ENCODE results near the gene TKT.
A peak's percentile ranks its signal among the peaks of the same experiment; 100 is the strongest.

The TKT gene

DNA sequence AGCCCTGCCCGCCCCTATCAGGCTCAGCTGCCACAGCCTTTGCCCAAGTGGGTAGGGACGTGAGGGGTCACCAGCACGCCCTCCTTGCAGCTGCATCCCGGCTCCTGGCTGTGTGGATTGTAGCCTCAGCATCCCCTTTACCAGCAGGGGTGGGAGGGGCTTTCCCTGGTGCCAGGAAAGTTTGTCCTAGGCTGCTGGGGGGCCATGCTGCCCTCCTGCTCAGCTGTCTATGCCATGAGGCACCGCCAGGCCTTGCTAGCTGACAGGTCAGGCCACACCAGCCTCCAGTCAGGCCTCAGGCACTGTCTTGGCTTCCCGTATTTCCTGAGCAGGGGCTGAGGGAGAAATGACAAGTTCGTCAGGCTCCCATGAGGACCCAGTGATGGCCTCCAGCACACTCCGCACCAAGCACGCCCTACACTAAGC lies 32.3 kb downstream of the TKT start:
- DNase-seq: no peak

DNA sequence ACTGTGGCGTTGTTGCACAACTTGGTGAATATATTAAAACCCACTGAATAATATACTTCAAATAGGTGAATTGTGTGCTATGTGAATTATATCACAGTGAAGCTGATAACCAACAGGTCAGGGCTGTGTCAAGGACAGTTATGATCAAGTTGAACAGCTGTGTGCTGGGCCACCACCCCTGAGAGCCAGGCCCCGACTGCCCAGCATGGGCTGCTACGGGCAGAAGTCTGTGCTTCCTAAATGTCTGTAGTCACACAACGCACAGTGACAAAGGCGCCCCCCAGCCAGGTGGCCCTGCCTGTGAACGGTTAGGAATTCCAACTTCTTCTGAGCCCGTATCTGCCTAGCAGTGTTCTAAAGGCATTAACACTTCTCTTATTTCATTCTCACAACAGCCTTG lies 32.8 kb downstream of the TKT start:
- DNase-seq: no peak

DNA sequence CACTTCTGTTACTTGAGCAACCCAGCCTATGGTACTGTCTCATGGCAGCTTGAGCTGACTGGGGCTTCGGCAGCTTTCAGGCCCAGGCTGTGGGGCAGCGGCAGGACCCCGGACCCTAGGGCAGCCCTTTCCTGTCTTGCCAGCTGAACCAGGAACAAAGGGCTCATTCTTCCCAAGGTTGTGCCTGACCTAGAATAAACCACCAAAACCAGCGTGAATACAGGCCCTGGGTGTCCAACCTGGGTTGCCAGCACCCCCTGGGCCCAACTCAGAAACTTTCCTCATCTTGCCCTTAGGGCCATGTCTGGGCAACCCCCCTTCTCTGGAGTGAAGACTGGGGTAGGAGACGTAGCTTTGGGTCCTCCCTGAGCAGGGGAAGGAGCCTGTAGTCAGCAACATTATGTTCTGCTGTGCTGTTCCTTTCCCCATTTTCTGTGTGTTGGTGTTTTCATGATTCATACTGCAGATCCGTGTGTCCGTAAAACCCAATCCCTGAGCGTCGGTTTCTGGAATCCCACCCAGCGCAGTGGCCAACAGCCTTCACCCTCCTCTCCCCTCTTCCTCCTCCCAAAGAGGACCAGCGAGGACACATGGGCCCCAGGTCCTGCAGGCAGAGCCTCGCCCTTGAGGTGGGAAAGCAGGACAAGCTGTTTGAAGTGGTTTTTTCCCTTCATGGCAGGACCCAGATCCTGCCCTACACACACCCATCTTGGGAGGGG lies 33.5 kb downstream of the TKT start:
- DNase-seq: no peak

DNA sequence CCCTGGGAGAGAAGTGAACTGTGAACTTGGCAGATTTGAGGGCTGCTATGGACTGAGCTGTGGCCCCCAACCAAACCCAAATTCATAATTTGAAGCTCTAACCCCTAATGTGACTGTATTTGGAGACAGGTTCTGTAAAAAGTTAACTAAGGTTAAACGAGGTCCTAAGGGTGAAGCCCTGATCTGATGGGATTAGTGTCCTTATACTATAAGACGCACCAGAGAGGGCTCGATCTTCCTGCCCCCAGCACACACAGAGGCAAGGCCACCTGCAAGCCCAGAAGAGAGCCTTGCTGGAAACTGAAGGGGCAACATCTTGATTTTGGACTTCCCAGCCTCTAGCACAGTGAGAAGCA lies 34.0 kb downstream of the TKT start:
- DNase-seq: no peak

DNA sequence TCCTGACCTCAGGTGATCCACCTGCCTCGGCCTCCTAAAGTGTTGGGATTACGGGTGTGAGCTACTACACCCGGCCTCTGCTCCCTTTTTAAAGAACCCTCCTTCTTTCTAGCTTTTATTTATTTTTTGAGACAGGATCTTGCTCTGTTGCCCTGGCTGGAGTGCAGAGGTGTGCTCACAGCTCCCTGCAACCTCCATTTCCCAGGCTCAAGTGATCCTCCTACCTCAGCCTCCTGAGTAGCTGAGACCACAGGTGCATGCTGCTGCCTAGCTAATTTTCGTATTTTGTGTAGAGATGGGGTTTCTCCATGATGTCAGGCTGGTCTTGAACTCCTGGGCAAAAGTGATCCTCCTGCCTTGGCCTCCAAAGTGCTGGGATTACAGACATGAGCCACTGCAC lies 34.5 kb downstream of the TKT start:
- DNase-seq: no peak

DNA sequence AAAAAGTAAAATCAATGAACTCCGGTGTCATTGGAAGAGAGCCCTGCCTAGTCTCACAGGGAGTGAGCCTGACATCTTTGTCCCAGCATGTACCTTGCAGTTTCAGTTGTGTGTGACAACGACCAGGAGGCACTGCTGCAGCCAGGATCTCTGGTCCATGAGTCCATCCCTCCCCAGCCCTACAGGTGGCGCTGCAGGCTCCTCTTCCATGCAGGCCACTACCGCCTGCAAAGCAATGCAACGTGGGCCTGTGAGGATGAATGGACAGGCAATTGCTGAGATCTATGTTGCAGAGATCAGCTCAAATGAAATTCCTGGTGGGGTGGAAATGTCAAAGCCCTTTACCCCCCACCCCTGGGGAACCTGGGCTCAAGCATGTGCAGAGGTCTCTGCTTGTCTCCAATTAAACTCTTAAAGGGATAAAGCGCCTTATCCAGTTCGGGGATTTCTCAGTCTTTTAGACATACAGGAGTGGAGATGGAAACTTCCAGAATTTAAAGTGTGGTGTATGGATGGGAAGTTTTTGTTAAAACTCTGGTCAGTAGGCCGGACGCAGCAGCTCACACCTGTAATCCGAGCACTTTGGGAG lies 35.8 kb downstream of the TKT start:
- DNase-seq: peak; percentile 29 to 64 (median 53)

DNA sequence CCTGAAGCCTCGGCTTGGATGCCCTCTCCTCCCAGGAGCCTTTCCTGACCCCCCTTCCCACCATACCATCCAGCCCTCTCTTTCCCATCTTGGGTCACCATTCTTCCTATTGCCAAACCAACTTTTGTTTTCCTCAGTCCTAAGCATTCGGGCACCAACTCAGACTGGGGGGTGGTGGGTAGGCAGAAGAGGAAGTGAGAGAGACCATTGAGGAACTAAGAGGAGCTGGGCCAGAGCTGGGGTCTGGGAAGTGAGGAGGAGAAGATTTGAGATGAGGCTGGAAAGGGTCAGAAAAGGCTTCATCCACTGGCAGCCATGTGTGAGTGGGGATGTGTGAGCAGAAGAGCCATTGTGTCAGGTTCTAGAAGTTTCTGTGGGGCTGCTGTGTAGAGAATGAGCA lies 37.7 kb downstream of the TKT start:
- DNase-seq: no peak

DNA sequence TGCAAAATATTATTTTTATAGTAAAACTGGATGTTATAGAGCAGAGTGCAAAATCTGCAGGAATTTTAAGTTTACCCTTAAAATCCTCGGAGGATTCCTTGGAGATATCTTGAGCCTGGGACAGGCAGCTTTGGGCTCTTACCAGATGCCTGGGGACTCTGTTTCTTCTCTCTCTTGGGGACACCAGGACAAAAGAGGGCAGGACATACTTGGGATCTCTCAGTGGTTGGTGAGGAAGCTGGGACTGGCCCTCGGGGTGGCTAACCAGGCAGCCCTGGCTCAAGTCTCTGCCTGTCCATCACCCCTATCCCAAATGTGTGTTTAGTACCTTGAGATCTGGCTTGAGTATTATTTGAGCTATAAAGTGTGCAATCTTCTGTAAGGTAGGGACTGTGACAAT lies 38.6 kb downstream of the TKT start:
- DNase-seq: no peak

DNA sequence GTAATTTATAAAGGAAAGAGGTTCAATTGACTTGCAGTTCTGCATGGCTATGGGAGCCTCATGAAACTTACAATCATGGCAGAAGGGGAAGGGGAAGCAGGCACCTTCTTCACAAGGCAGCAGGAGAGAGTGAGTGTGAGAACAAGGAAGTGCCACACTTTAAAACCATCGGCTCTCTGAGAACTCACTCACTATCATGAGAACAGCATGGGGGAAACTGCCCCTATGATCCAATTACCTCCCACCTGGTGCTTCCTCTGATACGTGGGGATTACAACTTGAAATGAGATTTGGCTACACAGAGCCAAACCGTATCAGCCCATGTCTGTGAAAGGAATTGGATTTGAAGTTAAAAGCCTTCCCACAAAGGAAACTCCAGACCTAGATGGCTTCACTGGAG lies 39.1 kb downstream of the TKT start:
- DNase-seq: no peak

DNA sequence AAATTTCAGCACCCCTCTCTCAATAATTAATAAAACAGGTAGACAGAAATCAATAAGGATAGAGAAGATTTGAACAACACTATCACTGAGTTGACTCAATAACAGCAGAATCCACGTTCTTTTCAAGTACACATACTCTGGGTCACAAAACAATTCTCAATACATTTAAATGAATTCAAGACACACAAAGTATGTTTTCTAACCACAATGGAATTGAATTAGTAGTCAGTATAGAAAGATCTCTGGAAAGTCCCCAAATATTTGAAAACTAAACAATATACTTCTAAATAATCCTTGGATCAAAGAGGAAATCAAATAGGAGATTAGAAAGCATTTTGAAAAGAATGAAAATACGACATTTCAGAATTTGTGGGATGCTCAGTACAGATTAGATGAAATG lies 40.0 kb downstream of the TKT start:
- no peak for DNase-seq

DNA sequence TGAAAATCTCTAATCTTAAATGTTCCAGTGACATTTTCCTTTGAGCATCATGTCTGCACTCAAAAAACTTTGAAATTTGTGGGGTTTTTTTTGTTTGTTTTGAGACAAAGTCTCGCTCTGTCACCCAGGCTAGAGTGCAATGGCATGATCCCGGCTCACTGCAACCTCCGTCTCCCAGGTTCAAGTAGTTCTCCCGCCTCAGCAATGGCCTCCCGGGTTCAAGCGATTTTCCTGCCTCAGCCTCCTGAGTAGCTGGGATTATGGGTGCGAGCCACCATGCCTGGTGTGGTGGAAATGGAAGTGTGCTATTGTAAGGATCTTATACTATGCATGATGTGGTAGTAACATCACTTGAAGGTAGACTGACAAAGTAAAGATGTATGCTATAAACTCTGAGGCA lies 42.5 kb downstream of the TKT start:
- no peak for DNase-seq

DNA sequence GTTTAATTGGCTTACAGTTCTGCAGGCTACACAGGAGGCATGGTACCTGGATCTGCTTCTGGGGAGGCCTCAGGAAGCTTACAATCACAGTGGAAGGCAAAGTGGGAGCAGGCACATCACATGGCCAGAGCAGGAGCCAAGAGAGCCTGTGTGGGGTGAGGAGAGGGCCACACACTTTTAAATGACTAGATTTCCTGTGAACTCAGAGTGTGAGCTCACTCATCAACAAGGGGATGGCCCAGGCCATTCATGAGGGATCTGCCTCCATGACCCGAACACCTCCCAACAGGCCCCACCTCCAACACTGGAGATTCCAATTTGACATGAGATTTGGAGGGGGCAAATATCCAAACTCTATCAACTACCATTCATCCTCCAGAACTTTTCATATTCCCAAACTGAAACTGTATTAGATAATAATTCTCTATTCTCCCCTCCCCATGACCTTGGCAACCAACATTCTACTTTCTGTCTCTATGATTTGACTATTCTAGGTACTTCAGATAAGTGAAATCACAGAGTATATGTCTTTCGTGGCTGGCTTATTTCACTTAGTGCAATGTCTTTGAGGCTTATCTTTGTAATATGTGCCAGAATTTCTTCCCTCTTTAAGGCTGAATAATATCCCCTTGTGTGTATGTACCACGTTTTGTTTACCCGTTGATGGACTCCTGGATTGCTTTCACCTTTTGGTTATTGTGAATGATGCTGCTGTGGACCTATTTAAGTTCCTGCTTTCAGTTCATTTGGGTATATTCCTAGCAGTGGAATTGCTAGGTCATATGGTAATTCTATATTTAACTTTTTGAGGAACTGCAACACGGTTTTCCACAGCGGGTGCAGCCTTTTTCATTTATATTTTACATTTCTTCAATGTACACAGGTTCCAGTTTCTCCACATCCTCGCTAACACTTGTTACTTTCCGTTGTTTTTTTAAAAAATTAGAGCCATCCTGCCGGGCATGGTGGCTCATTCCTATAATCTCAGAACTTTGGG lies 43.8 kb downstream of the TKT start:
- DNase-seq: no peak

DNA sequence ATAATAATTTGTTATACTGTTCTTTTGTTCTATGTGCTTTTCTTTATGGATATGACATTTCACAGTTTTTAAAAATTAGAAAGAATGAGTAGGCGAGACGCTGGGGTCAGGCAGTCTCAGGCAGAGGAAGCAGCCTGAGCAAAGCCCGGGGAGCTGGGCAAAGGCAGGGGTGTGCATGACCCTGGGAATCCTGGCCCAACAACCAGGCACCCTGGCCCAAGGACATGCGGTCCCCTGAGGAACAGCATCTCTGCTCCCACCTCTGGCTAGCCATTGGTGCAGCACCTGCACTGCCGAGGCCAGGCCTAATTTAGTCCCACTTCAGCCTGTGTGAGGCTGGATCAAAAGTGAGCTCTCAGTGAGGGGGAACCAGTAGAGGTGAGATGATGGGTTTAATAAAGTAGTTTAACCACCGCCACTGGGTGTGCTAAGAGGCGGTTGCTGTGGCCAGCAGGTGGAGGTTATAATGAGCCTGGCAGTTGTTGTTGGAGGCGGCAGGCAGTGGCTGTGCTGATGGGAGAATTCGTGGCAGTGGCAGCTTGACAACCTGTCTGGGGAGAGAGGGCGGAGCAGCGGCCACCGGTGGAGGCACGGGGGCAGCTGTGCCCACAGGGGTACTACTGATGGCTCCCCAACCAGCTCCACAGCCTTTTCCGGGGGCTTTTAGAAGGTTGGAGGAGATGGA lies 53.3 kb downstream of the TKT start:
- no peak for DNase-seq

DNA sequence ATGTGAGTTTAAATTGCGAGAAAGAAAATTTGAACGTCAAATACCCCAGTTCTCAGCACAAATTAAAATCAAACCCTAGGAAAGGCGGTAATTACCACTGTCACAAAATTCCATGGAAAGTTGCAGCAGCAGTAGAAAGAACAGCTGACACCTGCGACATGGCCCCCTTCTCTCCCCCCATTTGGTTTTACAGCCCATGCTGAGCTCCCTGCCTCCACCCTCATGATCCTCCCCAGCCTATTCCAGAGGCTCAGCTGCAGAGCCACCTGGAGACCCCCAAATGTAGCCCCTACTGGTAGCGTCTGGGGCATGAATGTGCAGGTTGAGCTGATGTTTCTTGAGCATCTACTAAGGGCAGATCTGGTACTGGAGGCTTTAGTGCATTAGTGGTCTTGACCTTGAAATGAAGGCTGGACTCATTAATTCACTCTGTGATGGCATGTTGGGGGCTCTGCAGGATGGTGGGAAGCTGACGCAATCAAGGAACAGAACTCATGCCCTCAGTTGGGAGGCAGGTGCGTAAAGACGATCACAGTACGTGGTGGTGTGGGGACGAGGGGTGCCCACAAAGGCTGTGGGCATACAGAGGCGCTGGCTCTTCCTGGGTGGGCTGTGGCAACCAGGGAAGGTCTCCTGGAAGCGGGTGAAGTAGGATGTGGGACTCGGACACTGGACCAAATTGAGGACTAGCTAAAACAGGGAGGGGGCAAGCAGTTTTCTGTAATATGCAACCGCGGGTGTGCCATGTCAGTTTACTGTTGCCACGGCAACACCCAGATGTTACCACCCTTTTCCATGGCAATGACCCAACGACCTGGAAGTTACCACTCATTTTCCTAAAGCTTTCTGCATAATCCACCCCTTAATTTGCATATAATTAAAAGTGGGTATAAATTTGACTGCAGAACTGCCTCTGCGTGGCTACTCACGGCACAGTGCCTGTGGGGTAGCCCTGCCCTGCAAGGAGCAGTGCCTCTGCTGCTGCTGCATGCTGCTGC lies 55.0 kb downstream of the TKT start:
- no peak for DNase-seq

DNA sequence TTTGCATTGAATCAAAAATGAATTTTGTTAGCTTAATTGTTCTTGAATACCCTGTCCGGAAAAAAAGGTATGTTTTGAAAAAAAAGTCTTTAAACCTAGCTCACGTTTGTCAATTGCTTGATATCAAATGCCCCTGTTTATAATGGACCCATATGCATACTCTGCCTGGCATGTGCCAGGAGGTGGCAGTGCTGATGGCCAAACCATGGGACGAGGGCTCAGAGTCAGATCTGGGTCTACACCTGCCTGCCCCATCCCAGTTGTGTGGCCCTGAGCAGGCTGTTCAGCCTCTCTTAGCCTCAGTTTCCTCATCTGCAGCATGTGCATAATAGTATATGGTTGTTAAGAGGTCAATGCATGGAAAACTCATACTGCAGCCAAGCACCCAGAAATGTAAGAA lies 56.0 kb downstream of the TKT start:
- DNase-seq: no peak

DNA sequence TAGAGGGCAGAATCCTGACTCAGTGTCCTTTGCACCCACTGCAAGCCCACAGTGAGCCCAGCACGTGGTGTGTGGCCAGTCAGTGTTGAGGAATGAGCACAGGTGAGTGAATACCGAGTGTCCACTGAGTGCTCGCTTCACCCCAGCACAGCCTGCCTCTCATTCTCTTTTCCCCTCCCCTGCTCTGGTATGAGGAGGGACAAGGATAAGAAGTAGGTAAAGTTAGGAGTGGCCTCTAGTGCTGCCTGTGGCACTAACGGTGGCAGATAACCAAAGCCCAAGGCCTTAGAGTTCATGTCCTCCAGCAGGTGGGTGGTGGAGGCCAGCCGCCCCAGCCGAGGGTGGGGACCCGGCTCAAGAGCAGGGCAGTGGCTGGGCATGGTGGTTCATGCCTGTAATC lies 56.8 kb downstream of the TKT start:
- no peak for DNase-seq

DNA sequence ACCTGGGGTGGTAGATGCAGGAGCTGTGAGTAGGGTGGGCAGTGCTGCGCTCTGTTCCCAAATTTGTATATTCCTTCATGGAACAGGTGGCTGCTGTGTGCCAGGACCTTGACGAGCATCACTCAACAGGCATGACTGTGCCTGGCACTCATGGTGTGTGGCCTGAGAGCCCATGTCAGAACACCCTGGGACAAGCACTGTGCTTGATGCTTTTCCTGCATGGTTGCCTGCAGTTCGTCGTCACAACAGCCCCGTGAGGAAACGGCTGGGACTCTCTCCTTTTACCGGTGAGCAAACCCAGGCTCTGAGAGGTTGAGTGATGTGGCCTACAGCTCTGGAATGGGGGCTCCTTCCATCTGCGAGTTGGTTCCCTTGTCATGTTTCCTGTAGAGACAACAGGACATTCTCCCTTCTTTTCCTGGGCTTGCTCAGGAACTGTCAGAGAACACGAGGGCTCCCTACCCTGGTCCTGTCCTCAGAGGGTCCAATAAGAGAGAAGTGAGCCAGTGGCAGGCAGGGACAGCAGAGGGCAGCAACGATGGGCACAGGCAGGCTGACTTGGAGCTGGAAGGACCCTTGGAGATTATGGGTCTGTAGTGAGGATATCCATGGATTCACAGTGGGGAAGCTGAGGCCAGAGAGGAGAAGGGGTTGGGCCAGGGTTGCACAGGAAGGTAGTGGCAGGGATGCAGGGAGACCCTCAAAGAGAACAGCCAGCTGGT lies 57.4 kb downstream of the TKT start:
- no peak for DNase-seq

DNA sequence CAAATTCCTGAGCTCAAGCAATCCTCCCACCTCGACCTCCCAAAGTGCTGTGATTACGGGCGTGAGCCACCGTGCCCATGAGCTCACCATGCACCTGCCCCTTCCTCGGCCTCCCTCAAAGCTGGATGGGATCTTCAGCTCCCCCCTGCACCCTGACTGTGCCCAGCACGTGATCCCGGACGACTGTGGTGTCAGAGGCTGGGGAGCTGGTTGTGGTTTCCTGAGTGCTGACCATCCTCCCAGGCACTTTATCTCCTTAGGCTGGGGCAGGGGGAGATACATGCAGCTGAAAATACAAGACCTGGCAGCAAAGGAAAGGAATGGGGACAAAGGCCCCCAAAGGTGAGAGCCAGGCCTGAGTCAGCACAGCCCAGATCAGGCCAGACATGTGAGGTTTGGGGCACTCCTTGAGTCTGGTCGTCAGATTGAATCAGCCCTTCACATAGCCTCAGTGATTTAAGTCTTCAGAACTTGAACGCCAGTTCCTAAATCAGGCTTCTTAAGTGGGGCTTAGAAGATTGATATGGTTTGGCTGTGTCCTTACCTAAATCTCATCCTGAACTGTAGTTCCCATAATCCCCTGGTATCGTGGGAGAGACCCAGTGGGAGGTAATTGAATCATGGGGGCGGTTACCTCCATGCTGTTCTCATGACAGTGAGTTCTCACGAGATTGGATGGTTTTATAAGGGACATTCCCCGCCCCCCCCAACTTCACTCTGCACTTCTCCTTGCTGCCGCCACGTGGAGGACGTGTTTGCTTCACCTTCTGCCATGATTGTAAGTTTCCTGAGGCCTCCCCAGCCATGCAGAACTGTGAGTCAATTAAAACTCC lies 59.0 kb downstream of the TKT start:
- DNase-seq: no peak

DNA sequence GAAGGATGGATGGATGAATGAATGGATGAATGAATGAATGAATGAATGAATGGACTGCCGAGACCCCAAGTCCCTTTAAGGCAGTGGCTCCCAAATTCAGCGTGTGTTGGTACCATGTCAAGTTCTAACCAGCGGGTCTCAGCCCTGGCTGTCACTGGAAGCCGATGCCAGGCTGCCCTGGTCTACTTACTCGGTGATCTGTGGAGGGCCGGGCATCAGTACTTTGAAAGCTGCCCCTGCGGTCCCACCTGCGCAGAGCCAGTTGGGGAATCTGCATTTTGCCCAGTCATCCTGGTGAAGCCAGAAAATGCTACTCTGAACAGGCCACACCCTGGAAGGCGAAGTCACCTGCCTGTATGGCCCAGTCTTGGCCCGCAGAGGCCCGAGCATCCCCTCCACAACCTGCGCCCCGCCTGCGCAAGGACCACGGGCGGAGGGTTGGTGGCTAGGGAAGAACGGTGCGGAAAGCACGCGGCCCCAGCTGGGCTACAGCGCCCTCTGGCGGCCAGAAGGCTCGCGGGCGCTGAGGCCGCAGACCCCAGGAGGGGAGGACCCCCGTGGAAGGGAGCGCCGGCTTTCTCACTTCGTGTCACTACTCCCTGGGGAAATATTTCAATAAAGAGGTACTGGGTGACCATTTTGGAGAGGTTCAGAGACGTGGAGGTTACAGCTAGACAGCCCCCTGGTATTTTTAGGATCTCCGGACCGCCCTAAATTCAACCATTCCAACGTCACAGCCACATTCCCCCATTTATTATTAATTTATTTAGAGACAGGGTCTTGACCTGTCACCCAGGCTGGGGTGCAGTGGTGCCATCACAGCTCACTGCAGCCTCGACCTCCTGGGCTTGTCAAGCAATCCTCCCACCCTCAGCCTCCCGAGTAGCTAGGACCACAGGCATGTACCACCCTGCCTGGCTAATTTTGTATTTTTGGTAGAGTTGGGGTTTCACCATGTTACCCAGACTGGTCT lies 59.9 kb downstream of the TKT start:
- DNase-seq: peak; percentile 12 to 54 (median 28)

Data from activated naive CD4-positive, alpha-beta T cell (primary cell).